Endothelial cell of umbilical vein (primary cell): ENCODE measurements around the gene RAB35. TPM values are rescaled to one million over a fixed set of nuclear protein-coding genes. Genes with fewer than 3 reads are reported as not detected.

ENCODE experiments used
- BruUV-seq: library from RNA; stranded (reverse); fragments of 400-500 nt; replicated peaks from 2 replicates; lab custom pipeline; 2021; lab: Mats Ljungman, UMichigan
- CTCF ChIA-PET: fragments of 300-600, 350-600 bp; sonication (Branson Sonifier 250); formaldehyde crosslinking; loops from one replicate; lab custom pipeline; 2021; ENCODE audit warnings: antibody characterized with exemption, inconsistent platforms; lab: Charles Lee
- POLR2A ChIA-PET: fragments of 300-600, 350-600 bp; sonication (Branson Sonifier 250); formaldehyde crosslinking; loops from one replicate; lab custom pipeline; 2021; ENCODE audit warnings: antibody characterized with exemption, inconsistent platforms; lab: Charles Lee
- DNase-seq: peaks from one replicate; pipeline ENCODE4 v3.0.0-alpha.2; 2011; ENCODE audit warnings: low read depth, low spot score
- FAIRE-seq: peaks from 2 replicates; lab custom pipeline; 2011; peaks lifted over from hg19 to GRCh38; lab: Jason Lieb, UNC
- H2AFZ ChIP-seq: 2 replicates; pipeline ENCODE4 v1.6.0; 2012; ENCODE audit warnings: low read depth, low read length, control low read depth, inconsistent platforms
- H3K27ac ChIP-seq: 2 replicates; pipeline ENCODE4 v1.5.1; 2011; ENCODE audit warnings: low read depth, mild to moderate bottlenecking, control low read depth, low read length, moderate library complexity; ENCODE audit not compliant: insufficient read depth
- H3K27me3 ChIP-seq, 2 experiments: 2 replicates each; pipeline versions ENCODE4 v1.6.0 to v1.6.1; 2011; ENCODE audit warnings: low read length in 2 of 2, mixed read lengths in 1 of 2; ENCODE audit not compliant: control insufficient read depth in 2 of 2, insufficient read depth in 2 of 2
- H3K36me3 ChIP-seq, 2 experiments: 2 replicates in 1 of 2; 3 replicates in 1 of 2; pipeline ENCODE4 v1.5.1; 2011; ENCODE audit warnings: low read length in 2 of 2, mild to moderate bottlenecking in 1 of 2, moderate library complexity in 1 of 2; ENCODE audit not compliant: control insufficient read depth in 2 of 2, insufficient read depth in 2 of 2; ENCODE audit errors: extremely low read depth in 1 of 2
- H3K4me1 ChIP-seq: 3 replicates; pipeline ENCODE4 v1.5.1; 2011; ENCODE audit warnings: mild to moderate bottlenecking, low read length; ENCODE audit not compliant: control insufficient read depth, insufficient read depth; ENCODE audit errors: extremely low read depth
- H3K4me2 ChIP-seq: 2 replicates; pipeline ENCODE4 v1.6.1; 2011; ENCODE audit warnings: low read length, control low read depth, mixed read lengths; ENCODE audit not compliant: insufficient read depth
- H3K4me3 ChIP-seq, 3 experiments: fragments of 200-600 bp in 1 of 3; sonication (generic), shearing (Covaris generic) in 1 of 3; replicated peaks in 1 of 3; 2 replicates each; pipeline ENCODE4 v1.5.1; 2011 to 2016; ENCODE audit warnings: control low read depth in 3 of 3, low read length in 3 of 3, mild to moderate bottlenecking in 2 of 3, inconsistent platforms in 1 of 3, low read depth in 1 of 3, moderate library complexity in 1 of 3; ENCODE audit not compliant: insufficient read depth in 1 of 3
- H3K79me2 ChIP-seq: 2 replicates; pipeline ENCODE4 v1.6.0; 2012; ENCODE audit warnings: low read length, inconsistent platforms; ENCODE audit not compliant: control insufficient read depth, insufficient read depth
- H3K9ac ChIP-seq: replicated peaks from 2 replicates; pipeline ENCODE3; 2011; ENCODE audit warnings: low read length, control low read depth; ENCODE audit not compliant: insufficient read depth; ENCODE audit errors: extremely low read depth
- H3K9me1 ChIP-seq: replicated peaks from 3 replicates; pipeline ENCODE4 v1.6.0; 2011; ENCODE audit warnings: mild to moderate bottlenecking, low read length; ENCODE audit not compliant: control insufficient read depth, insufficient read depth; ENCODE audit errors: extremely low read depth
- H3K9me3 ChIP-seq: replicated peaks from 2 replicates; pipeline ENCODE4 v1.5.1; 2012; ENCODE audit warnings: low read length, inconsistent platforms; ENCODE audit not compliant: control insufficient read depth, insufficient read depth
- H4K20me1 ChIP-seq: replicated peaks from 2 replicates; pipeline ENCODE3; 2011; ENCODE audit warnings: mild to moderate bottlenecking, low read length; ENCODE audit not compliant: control insufficient read depth, insufficient read depth; ENCODE audit errors: extremely low read depth
- CTCF ChIP-seq, 2 donors: IDR thresholded peaks; 1 replicate in 1 of 2; 2 replicates in 1 of 2; pipeline ENCODE4 v1.5.1; 2011; ENCODE audit warnings: low read length in 2 of 2, mild to moderate bottlenecking in 2 of 2, moderate library complexity in 2 of 2, control low read depth in 1 of 2, inconsistent platforms in 1 of 2, low read depth in 1 of 2; ENCODE audit not compliant: insufficient read depth in 1 of 2; ENCODE audit errors: extremely low read depth in 1 of 2
- EZH2 ChIP-seq: IDR thresholded peaks from 2 replicates; pipeline ENCODE4 v1.6.1; 2012; ENCODE audit warnings: borderline replicate concordance, low read depth, mild to moderate bottlenecking, moderate library complexity, low read length, inconsistent platforms; ENCODE audit not compliant: severe bottlenecking
- FOS ChIP-seq: IDR thresholded peaks from 2 replicates; pipeline ENCODE4 v1.6.1; 2011; ENCODE audit warnings: mild to moderate bottlenecking, low read length, moderate library complexity, borderline replicate concordance; ENCODE audit not compliant: insufficient read depth
- GATA2 ChIP-seq: IDR thresholded peaks from 2 replicates; pipeline ENCODE4 v1.7.0; 2011; ENCODE audit warnings: low read depth, mild to moderate bottlenecking, moderate library complexity, mixed read lengths, low read length; ENCODE audit not compliant: insufficient read length, insufficient read depth
- JUN ChIP-seq: IDR thresholded peaks from 2 replicates; pipeline ENCODE4 v1.6.1; 2011; ENCODE audit warnings: borderline replicate concordance, low read depth; ENCODE audit not compliant: insufficient read length, insufficient read depth
- MAX ChIP-seq: IDR thresholded peaks from 2 replicates; pipeline ENCODE4 v1.6.1; 2011; ENCODE audit not compliant: insufficient read depth, insufficient read length
- MYC ChIP-seq: IDR thresholded peaks from one replicate; pipeline ENCODE4 v1.6.1; 2011; ENCODE audit warnings: mild to moderate bottlenecking, low read depth, low read length
- POLR2A ChIP-seq: IDR thresholded peaks from 2 replicates; pipeline ENCODE4 v1.6.1; 2012; ENCODE audit warnings: low read depth, mild to moderate bottlenecking, control low read depth, low read length
- POLR2AphosphoS5 ChIP-seq: IDR thresholded peaks from 2 replicates; pipeline ENCODE4 v1.6.1; 2012; ENCODE audit warnings: low read depth, mild to moderate bottlenecking, control low read depth, low read length, moderate library complexity; ENCODE audit not compliant: insufficient read depth
- dilution Hi-C: fragments of 300-500 bp; cut with MboI; formaldehyde crosslinking; loops from one replicate; pipeline ENCODE4 v1.15.0; 2019; ENCODE audit warnings: low sequenced_read_pairs; ENCODE audit not compliant: extremely low pct_ligation_motif_present
- intact Hi-C: fragments of 100-400 bp; cut with micrococcal nuclease; formaldehyde crosslinking; loops from one replicate; pipeline ENCODE4 v1.10.0; 2022
- polyA plus RNA-seq, 4 experiments: library from polyadenylated mRNA; depleted of rRNA in 3 of 4; stranded (reverse) in 3 of 4; unstranded in 1 of 4; fragments of >200 nt; gene quantifications; 2 replicates each; pipeline versions ENCODE4 v1.2.1 to v1.2.3, GENCODE V29; 2011 to 2012; ENCODE audit warnings: missing spikeins in 1 of 4
- total RNA-seq: library from RNA; stranded (reverse); gene quantifications from 2 replicates; pipeline ENCODE4 v1.2.3, GENCODE V29; 2021

Gene RAB35
- total and polyA plus RNA-seq, 2 donors (not counting 3 experiments of a cell fraction or from before 2014, with no cell fraction given) = 70.5 to 80.3 TPM

GRCh38 chr12:120066341-120066740 is 50.2 kb downstream of the RAB35 start:
- Histone ChIP-seq H3K79me2 (no peaks in the 10 kb centered on the region), H3K9me3 (no peaks in the 10 kb centered on the region), H3K9ac (no peak overlapping the region), H3K9me1 (no peaks in the 10 kb centered on the region), H3K36me3 (no peaks in the 10 kb centered on the region), H3K27me3 (peaks cover 32 to 43% of the 10 kb centered on the region in 2 experiments), H3K4me1 (no peaks in the 10 kb centered on the region), H4K20me1 (no peaks in the 10 kb centered on the region), H3K4me2 (no peak overlapping the region), H3K27ac (no peak overlapping the region), H2AFZ (no peak overlapping the region), H3K4me3 (no peak overlapping the region)
- BruUV-seq = no TSS peak
- ChIA-PET CTCF (no interaction called here), POLR2A (no interaction called here)
- dilution Hi-C loops = no loop called here
- FAIRE-seq = no peak
- TF ChIP-seq FOS (no peak), POLR2AphosphoS5 (no peak), MYC (no peak), CTCF (IDR thresholded peaks at IDR 0.05; ENCODE audit: extremely low read depth in 1 of 2, insufficient read depth in 1 of 2, low read depth in 1 of 2, low read length in 2 of 2) (no peak), POLR2A (no peak), GATA2 (no peak), JUN (no peak), EZH2 (no peak), MAX (no peak)
- no peak for DNase-seq
- intact Hi-C loops = no loop called here
